Measurements from ENCODE around the gene RBM33.

DNA sequence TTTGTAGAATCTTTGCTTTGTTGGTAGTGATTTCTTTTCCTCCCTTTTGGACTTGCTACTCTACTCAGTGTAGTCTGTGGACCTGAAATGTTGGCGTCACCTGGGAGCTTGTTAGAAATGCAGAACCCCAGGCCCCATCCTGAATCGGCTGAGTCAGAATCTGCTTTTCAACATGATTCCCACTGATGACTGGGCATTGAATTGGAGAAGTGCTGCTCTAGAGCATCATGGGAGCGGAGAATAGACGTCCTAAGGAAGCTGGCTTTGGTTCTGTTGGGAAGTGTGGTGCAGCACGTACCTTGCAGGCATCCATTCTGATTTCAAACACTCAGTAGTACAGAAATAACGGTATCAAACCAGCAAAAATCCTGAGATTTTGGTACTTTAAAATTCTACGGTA is 54.7 kb downstream of the RBM33 start:
- TF ChIP-seq, protein P1, sequence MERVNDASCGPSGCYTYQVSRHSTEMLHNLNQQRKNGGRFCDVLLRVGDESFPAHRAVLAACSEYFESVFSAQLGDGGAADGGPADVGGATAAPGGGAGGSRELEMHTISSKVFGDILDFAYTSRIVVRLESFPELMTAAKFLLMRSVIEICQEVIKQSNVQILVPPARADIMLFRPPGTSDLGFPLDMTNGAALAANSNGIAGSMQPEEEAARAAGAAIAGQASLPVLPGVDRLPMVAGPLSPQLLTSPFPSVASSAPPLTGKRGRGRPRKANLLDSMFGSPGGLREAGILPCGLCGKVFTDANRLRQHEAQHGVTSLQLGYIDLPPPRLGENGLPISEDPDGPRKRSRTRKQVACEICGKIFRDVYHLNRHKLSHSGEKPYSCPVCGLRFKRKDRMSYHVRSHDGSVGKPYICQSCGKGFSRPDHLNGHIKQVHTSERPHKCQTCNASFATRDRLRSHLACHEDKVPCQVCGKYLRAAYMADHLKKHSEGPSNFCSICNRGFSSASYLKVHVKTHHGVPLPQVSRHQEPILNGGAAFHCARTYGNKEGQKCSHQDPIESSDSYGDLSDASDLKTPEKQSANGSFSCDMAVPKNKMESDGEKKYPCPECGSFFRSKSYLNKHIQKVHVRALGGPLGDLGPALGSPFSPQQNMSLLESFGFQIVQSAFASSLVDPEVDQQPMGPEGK (tag by site-specific recombination; IDR thresholded peaks at IDR 0.05): no peak
- TF ChIP-seq, protein P2, sequence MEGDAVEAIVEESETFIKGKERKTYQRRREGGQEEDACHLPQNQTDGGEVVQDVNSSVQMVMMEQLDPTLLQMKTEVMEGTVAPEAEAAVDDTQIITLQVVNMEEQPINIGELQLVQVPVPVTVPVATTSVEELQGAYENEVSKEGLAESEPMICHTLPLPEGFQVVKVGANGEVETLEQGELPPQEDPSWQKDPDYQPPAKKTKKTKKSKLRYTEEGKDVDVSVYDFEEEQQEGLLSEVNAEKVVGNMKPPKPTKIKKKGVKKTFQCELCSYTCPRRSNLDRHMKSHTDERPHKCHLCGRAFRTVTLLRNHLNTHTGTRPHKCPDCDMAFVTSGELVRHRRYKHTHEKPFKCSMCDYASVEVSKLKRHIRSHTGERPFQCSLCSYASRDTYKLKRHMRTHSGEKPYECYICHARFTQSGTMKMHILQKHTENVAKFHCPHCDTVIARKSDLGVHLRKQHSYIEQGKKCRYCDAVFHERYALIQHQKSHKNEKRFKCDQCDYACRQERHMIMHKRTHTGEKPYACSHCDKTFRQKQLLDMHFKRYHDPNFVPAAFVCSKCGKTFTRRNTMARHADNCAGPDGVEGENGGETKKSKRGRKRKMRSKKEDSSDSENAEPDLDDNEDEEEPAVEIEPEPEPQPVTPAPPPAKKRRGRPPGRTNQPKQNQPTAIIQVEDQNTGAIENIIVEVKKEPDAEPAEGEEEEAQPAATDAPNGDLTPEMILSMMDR (tag by site-specific recombination; IDR thresholded peaks at IDR 0.05): no peak
- no peak for TF ChIP-seq ZNF830 (tag by site-specific recombination; IDR thresholded peaks at IDR 0.05; ENCODE audit: low read depth)
- no peak for TF ChIP-seq ZNF677 (tag by site-specific recombination; IDR thresholded peaks at IDR 0.05)
